Activated CD8-positive, alpha-beta memory T cell treated with anti-CD3 and anti-CD28 coated beads for 24 hours (primary cell): Measurements from ENCODE around the gene ZER1.
"Not testable (repeated sequence)": the region's sequence is repeated elsewhere in the genome, so short reads cannot be mapped to it uniquely, and the experiment has no call there.

Experiments used
- DNase-seq: peaks from one replicate; pipeline ENCODE4 v3.0.0-alpha.2; 2020

ZER1 gene

DNA sequence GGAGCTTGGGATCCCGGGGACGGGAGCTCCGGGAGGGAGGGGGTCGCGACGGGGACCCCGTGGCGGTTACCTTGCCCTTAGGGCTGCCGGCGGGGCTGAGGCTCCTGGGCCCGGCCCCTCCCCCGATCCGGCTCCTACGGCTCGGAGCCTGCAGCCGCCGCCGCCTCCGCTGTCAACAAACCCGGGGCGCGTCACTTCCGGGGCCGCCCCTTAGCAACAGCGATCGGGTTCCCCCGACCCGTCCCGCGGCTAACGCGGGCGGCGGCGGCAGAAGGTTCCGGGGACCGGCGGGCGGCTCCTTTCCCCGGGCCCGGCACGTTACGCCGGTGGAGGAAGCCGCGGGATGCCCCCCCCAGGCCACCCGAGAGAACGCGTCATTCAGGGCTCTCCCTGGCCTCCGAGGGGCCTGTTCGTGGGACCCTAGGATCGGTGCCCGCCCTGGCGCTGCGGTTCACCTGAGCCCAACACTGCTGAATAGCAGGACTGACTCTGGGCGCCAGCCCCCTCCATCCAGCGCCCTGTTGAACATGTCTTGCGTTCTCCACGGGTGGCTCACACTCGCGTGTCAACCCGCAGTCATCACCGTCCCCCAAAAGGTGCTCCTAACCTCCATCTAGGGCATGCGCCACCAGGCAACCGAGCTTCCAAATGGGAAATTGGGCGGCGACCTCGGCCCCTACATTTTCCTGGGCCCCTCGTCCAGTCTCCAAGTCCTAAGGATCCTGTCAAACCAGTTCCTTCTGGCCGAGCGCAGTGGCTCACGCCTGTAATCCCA is at the start of gene ZER1:
Gene ZER1, minus strand, starts transcription at position 183 of the 775 bp plus-strand sequence. CDS start 16,362 bp downstream, outside the sequence.
- peak; percentile 97 for DNase-seq

- no peak for DNase-seq
These were observed 49.2 kb upstream of the ZER1 start for GRCh38 chr9:128820665-128821583.

DNA sequence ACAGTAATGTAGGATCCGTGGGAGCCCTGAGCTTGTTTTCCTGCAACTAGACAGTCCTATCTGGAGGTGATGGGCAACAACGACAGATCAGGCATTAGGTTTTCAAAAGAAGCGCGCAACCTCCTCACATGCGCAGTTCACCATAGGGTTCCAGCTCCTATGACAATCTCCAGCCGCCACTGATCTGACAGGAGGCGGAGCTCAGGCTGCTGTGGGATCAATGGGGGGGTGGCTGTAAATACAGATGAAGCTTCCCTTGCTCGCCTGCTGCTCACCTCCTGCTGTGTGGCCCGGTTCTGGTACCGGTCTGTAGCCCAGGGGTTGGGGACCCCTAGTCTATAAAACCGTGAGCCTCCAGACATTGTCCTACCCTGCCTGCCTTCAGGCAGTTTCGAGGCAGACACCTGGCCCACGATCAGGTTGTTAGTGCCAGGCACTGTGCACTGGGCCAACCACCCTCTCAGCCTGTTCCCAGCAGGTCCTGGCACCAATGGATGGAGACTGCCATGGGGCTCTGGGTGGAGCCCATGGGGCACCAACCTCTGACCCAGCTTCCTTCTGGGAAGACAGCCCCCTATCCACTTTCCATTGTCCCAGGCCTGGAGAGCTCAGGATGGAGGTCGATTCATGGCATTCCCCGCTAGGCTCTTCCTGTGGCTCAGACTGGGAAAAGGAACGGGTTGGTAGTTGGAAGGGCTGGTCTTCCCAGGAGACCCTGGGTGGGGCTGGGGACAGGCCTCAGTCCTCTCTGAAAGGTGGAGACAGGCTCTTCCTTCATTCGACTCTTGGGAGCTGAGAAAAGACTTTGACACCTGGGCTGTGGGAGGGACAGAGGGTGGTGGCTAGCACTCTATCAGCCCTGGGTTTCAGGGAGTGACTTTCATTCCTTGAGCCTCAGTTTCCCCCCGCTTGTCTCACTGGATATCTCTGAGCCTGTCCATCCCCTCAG is 48.3 kb upstream of the ZER1 start:
- no peak for DNase-seq

- no peak for DNase-seq
These were observed 47.4 kb upstream of the ZER1 start for GRCh38 chr9:128818839-128819715.

GRCh38 chr9:128818099-128818838 is 46.5 kb upstream of the ZER1 start, which contains the start of gene ENDOG:
Gene ENDOG, plus strand, starts transcription at chr9:128818500. Its CDS starts 185 bp downstream, at chr9:128818685.
- DNase-seq: peak; percentile 99

DNA sequence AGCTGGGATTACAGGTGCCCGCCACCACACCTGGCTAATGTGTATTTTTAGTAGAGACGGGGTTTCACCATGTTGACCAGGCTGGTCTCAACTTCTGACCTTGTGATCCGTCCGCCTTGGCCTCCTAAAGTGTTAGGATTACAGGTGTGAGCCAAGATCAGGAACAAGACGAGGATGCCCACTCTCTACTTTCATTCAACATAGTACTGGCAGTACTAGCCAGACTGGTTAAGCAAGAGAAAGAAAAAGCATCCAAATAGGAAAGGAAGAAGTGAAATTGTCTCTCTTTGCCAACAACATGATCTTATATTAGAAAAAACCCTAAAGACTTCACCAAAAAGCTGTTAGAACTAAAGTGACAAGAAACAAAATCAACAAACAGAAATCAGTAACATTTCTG is 39.1 kb upstream of the ZER1 start:
- no peak for DNase-seq

DNA sequence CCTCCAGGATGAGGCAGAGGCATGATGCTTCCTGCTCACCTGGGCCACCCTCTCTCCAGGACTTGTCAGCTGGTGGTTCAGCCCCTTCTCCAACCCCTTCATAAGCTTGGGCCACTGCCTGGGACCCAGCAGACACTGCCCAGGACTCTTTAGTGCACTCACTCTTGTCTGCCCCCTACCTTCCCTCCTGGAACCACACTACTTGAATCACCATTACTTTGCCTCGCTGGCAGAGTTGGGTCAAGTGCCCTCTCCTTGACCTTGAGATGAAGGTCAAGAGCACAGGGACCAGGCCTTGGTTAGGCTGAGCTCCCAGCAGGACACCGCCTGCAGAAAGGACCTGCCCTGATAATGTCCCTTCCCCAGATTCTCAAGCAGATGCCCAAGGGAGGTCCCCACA is 38.1 kb upstream of the ZER1 start:
- no peak for DNase-seq

GRCh38 chr9:128809036-128809599 is 37.4 kb upstream of the ZER1 start:
- no peak for DNase-seq

DNA sequence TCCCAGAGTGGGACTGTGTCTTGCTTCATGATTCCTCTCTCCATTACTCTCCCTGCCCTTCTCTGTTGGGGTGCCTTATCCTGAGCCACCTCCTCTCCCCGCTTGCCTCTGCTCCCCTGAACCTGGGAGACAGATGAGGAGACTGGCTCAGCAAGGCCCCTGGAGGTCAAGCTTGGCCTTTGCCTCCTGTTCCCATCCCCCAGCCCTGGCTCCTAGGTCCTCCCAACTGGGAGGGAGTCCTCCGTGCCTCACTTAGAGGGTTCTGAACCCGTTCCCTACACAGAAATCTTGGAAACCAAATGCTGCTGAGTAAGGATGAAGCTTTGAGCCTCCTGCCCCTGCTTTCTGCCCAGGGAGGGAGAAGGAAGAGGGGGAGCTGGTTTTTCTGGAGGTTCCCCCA is 36.8 kb upstream of the ZER1 start:
- DNase-seq: no peak

GRCh38 chr9:128807827-128808226 is 36.1 kb upstream of the ZER1 start:
- DNase-seq: no peak

GRCh38 chr9:128805661-128806060 is 33.9 kb upstream of the ZER1 start:
- DNase-seq: no peak

DNA sequence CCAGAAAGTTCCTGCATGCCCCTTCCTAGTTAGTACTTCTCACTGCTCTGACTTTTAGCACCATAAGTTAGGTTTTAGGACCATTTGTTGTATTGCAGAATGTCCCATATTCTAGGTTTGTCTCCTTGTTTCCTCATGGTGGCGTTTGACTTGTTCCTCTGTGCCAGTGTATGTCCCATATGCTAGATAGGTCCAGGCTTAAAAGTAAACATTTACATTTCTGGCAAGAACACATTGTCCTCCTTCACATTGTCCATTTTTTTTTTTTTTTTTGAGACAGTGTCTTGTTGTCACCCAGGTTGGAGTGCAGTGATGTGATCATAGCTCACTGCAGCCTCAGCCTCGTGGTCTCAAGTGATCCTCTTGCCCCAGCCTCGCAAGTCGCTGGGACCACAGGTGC is 30.8 kb upstream of the ZER1 start:
- no peak for DNase-seq

GRCh38 chr9:128800061-128800460 is 28.3 kb upstream of the ZER1 start:
- DNase-seq: no peak

- DNase-seq: no peak
These were observed 27.2 kb upstream of the ZER1 start for GRCh38 chr9:128798896-128799295.

- not testable (repeated sequence) for DNase-seq
These were observed 23.2 kb upstream of the ZER1 start for GRCh38 chr9:128794961-128795360.

- no peak for DNase-seq
These were observed 21.4 kb upstream of the ZER1 start for GRCh38 chr9:128792978-128793686.

DNA sequence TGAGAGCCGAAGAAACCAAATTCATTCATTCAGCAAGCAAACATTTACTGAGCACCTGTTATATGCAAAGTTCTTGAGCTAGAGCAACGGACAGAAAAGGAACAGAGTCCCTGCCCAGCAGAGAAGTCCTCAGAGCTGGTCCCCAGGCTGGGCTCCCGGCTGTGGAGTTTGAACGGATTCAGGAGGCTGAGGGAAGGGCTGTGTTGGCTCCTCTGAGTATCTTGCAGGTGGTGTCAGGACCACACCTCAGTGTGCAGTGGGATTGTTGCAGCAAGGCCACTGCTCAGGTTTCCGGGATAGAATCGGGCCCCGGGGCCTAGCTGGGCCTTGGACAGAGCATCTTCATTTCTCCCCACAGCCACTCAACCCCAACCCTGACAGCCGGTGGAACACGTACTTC is 20.4 kb upstream of the ZER1 start:
- no peak for DNase-seq

DNA sequence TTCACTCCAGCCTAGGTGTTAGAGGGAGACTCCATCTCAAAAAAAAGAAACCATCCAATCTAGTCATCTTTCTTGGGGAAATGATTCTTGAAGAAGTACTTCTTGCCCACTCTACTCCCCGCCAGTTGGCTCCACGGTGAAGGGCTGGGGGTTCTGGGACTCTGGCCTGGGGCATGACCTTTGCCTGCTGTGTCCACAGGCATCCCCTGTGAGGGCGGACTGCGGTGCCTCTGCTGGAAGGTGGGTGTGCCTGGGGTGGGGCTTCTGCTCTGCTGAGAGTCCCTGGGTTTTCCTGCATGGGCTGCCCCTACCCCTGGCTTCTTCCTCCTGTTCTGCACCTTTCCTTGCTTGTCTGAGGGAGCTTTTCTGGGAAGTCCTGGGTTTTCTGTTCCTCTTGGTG is 18.8 kb upstream of the ZER1 start:
- no peak for DNase-seq

- no peak for DNase-seq
These were observed 16.7 kb upstream of the ZER1 start for GRCh38 chr9:128788445-128788844.

DNA sequence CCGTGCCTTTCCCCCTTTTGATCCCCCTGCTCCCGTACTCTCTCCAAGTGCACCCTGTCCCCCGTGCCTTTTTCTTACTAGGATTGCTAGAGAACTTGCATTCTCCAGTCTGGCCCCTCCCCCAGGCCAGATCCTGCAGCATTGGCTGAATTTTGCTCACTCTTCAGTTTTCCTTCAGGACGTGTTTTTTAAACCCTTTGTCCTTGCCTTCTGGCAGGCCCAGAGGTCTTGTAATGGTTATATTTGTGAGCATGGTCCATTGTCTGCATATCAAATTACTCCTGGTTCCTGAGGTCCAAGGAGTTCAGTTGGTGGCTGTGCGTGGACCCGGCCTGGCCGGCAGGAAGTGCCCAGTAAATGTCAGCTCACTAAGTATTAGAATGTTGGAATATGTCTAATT is 15.9 kb upstream of the ZER1 start:
- DNase-seq: no peak
